Psoas muscle (tissue), 8 donors: ENCODE measurements around the gene GALNT16. TPM values are rescaled to one million over a fixed set of nuclear protein-coding genes. Genes with fewer than 3 reads are reported as not detected.

Experiments
- ATAC-seq, 4 donors: fragments of 200-7000 bp; cut with Tn5 transposase; one replicate each; pipeline ENCODE4 v1.9.1; 2020; ENCODE audit warnings: moderate library complexity in 3 of 4, mild to moderate bottlenecking in 2 of 4
- DNase-seq, 2 donors: peaks; one replicate each; pipeline ENCODE4 v3.0.0-alpha.2; 2020
- H3K27ac ChIP-seq: fragments of 200-600 bp; one replicate; pipeline ENCODE4 v1.8.0; 2022
- H3K27me3 ChIP-seq, 3 donors: fragments of 200-600 bp in 1 of 3; one replicate each; pipeline versions ENCODE4 v1.6.1 to v1.8.0; 2013 to 2022; ENCODE audit warnings: low read length in 2 of 3, mild to moderate bottlenecking in 2 of 3, moderate library complexity in 1 of 3; ENCODE audit not compliant: insufficient read depth in 3 of 3
- H3K36me3 ChIP-seq, 2 donors: fragments of 200-600 bp in 1 of 2; one replicate each; pipeline versions ENCODE4 v1.6.1 to v1.8.0; 2013 to 2022; ENCODE audit warnings: low read depth in 1 of 2, mild to moderate bottlenecking in 1 of 2, moderate library complexity in 1 of 2; ENCODE audit not compliant: insufficient read depth in 1 of 2
- H3K4me1 ChIP-seq: fragments of 200-600 bp; one replicate; pipeline ENCODE4 v1.8.0; 2022
- H3K4me3 ChIP-seq: fragments of 200-600 bp; one replicate; pipeline ENCODE4 v1.8.0; 2022; ENCODE audit warnings: mild to moderate bottlenecking
- H3K9me3 ChIP-seq: fragments of 200-600 bp; one replicate; pipeline ENCODE4 v1.8.0; 2022
- WGBS, 3 donors: extraction: QIAGEN DNeasy Blood & Tissue Kit; methylation state at CpG; one replicate each; pipeline versions ENCODE4 v1.1.6 to v1.1.7; 2013; 5-methylcytosine and 5-hydroxymethylcytosine counted together
- intact Hi-C, 2 donors: fragments of 100-400 bp; cut with DNase I; formaldehyde crosslinking; loops; one replicate each; pipeline versions ENCODE4 v1.11.0 to v1.14.2; 2022
- polyA plus RNA-seq, 3 donors: library from polyadenylated mRNA; stranded (reverse); fragments of 200-250 nt; gene quantifications; one replicate each; pipeline ENCODE4 v1.2.3, GENCODE V29; 2013
- total RNA-seq, 4 donors: library from RNA; stranded (reverse); fragmentation: NEBNext Ultra II Directional in 2 of 4; extraction: Animal tissue kit (Norgen Biotek cat#: 25700) in 2 of 4; gene quantifications; one replicate each; pipeline versions ENCODE4 v1.2.1 to v1.2.4, GENCODE V29; 2021 to 2023
- TF ChIP-seq, protein P1 (sequence below): fragments of 200-600 bp; IDR thresholded peaks from one replicate; pipeline ENCODE4 v1.8.0; 2022; ENCODE audit warnings: antibody characterized with exemption
- donor health status: healthy with polysubstance abuse.
- donor health status: DM: no; HTN: no; CAD: no; lungs with moderate emphysema.
- donor health status: Bipolar disorder and iron deficiency.
- donor health status: healthy.
- donor health status: DM: yes; HTN: yes; CAD: no.
- donor health status: DM: no; HTN: no; CAD: no.
- donor health status: DM: no; HTN: no; CAD: no.
- donor health status: DM: yes; HTN: yes; CAD: no.

The GALNT16 gene
- total and polyA plus RNA-seq, 7 donors: 0.83 to 2.6 (median 1.7) TPM

DNA sequence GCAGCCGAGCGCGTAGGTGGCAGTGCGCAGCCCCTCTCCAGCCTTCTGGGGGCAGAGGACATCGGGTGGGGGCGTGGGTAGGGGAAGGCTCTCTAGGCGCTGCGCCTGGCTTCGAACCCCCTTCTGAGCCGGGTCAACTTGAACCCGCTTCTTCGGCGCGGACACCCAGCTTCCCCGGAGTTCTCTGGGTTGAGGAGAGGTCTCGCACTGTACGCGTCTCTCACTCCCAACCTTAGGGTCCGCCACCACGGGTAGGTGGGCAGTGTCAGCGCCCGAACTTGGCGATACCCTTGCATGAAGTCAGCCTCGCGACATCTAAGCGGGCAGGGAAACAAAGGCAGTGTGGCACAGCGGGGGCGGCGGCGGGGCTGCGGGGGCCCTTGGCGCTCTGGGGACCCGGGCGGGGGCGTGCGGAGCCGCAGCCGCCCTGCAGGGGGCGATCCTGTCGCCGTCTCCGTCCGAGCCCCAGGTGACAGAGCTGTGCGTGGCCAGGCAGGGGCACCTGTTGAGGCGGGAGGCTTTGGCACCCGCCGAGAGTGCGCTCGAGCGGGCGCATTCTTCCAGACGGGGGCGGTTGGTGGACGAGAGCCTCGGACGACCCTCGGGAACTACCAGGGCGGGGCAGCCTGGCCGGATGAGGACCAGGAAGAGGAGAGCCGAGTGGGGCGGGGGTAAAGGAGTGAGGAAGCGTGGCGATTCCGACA lies 1.1 kb downstream of the GALNT16 start:
- TF ChIP-seq, protein P1, sequence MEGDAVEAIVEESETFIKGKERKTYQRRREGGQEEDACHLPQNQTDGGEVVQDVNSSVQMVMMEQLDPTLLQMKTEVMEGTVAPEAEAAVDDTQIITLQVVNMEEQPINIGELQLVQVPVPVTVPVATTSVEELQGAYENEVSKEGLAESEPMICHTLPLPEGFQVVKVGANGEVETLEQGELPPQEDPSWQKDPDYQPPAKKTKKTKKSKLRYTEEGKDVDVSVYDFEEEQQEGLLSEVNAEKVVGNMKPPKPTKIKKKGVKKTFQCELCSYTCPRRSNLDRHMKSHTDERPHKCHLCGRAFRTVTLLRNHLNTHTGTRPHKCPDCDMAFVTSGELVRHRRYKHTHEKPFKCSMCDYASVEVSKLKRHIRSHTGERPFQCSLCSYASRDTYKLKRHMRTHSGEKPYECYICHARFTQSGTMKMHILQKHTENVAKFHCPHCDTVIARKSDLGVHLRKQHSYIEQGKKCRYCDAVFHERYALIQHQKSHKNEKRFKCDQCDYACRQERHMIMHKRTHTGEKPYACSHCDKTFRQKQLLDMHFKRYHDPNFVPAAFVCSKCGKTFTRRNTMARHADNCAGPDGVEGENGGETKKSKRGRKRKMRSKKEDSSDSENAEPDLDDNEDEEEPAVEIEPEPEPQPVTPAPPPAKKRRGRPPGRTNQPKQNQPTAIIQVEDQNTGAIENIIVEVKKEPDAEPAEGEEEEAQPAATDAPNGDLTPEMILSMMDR: peak; percentile 63
- peak; percentile 50 to 67 for DNase-seq
- peak overlapping the region; percentile 36 for H3K27ac ChIP-seq
- no peaks in the 10 kb centered on the region for H3K9me3 ChIP-seq
- 1 to 3% (median 2%) methylated on average over 50 to 64 of the region's 64 CpGs for WGBS, 3 donors
- H3K4me1 ChIP-seq: peaks cover 6% of the 10 kb centered on the region
- peaks cover 0 to 71% (median 15%) of the 10 kb centered on the region in 3 donors for H3K27me3 ChIP-seq
- peak; percentile 59 to 71 (median 68) for ATAC-seq
- H3K4me3 ChIP-seq: peak overlapping the region; percentile 74
- H3K36me3 ChIP-seq: no peaks in the 10 kb centered on the region
- intact Hi-C loops: loop anchor here in 1 of 2 donors (5.0 kb wide), 2 partner anchors 86 to 101 kb away; no protein-coding TSS in a partner anchor

DNA sequence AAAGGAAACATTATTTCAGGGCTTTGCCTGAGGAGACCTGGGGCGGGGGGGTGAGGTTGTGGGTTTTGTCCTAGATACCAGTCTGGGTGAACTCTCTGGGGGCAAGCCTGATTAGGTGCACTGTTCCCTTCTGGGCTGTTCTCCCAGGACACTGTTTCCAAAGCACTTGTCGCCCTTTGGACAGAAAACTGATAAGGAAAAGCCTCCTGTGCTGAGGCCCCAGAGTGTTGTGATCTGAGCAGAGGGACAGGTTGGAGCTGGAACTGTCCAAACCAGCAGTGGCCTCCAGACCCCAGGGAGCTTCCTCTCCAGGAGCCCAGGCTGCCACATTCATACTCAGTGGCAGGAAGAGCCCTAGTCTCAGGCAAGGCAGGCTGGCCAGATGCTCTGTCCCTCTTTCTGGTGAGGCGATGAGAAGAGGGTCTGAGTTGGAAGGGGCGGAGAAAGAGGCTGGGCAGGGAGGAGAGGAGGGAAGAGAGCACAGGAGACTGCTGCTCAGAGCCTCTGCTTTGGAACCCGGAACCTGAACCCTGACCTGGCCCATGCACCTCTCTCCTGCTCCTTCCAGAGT lies 1.9 kb downstream of the GALNT16 start:
- peaks cover 0 to 72% (median 15%) of the 10 kb centered on the region in 3 donors for H3K27me3 ChIP-seq
- ATAC-seq (peak in 1 of 4 donors; percentile 14), DNase-seq (peak in 1 of 2 donors; percentile 27)
- H3K4me3 ChIP-seq: peak overlapping the region; percentile 74
- intact Hi-C loops: loop anchor here in 1 of 2 donors (5.0 kb wide), 2 partner anchors 85 to 100 kb away; no protein-coding TSS in a partner anchor
- peaks cover 6% of the 10 kb centered on the region for H3K4me1 ChIP-seq
- H3K27ac ChIP-seq: peak overlapping the region; percentile 46
- no peaks in the 10 kb centered on the region for H3K36me3 ChIP-seq
- no peaks in the 10 kb centered on the region for H3K9me3 ChIP-seq
- 44 to 63% (median 57%) methylated on average over 3 to 5 of the region's 5 CpGs for WGBS, 3 donors
- TF ChIP-seq, protein P1: no peak

- intact Hi-C loops: loop anchor here in 1 of 2 donors (5.0 kb wide), 2 partner anchors 85 to 100 kb away; no protein-coding TSS in a partner anchor
- ATAC-seq (no peak), DNase-seq (no peak)
- Histone ChIP-seq H3K9me3 (no peaks in the 10 kb centered on the region), H3K4me1 (peaks cover 6% of the 10 kb centered on the region), H3K27ac (no peak overlapping the region), H3K27me3 (peaks cover 0 to 69% (median 15%) of the 10 kb centered on the region in 3 donors), H3K36me3 (no peaks in the 10 kb centered on the region), H3K4me3 (no peak overlapping the region)
- WGBS, 3 donors: 69 to 91% (median 73%) methylated on average over 3 of the region's 3 CpGs
- TF ChIP-seq, protein P1: no peak
Measured at GRCh38 chr14:69262516-69262915, 2.6 kb downstream of the GALNT16 start.

- Histone ChIP-seq H3K36me3 (no peaks in the 10 kb centered on the region), H3K4me1 (peaks cover 6% of the 10 kb centered on the region), H3K27me3 (peaks cover 0 to 62% (median 15%) of the 10 kb centered on the region in 3 donors), H3K9me3 (no peaks in the 10 kb centered on the region), H3K27ac (peak overlapping the region; percentile 41), H3K4me3 (no peak overlapping the region)
- WGBS, 3 donors: 31 to 39% (median 32%) methylated on average over 6 of the region's 6 CpGs
- TF ChIP-seq, protein P1: no peak
- intact Hi-C loops: loop anchor here in 1 of 2 donors (5.0 kb wide), 2 partner anchors 84 to 99 kb away; no protein-coding TSS in a partner anchor
- peak; percentile 43 to 65 (median 53) for ATAC-seq
- peak; percentile 79 to 87 for DNase-seq
Measured at GRCh38 chr14:69263364-69263763, 3.4 kb downstream of the GALNT16 start.
